Neural progenitor cell (in vitro differentiated cells): ENCODE data around the gene ZNF831.

ENCODE experiments used
- CTCF ChIP-seq: fragments of 200-600 bp; sonication (generic); IDR thresholded peaks from 2 replicates; pipeline ENCODE4 v1.5.1; 2017; ENCODE audit warnings: antibody characterized with exemption, mild to moderate bottlenecking
- EZH2 ChIP-seq: fragments of 200-600 bp; sonication (generic); IDR thresholded peaks from 2 replicates; pipeline ENCODE4 v1.6.1; 2017; ENCODE audit warnings: antibody characterized with exemption, mild to moderate bottlenecking, moderate library complexity
- EZH2phosphoT487 ChIP-seq: fragments of 200-600 bp; sonication (generic); IDR thresholded peaks from 2 replicates; pipeline ENCODE4 v1.6.1; 2017; ENCODE audit warnings: antibody characterized with exemption

GRCh38 chr20:59235226-59235625 lies 71.6 kb downstream of the ZNF831 start:
- no peak for TF ChIP-seq CTCF
- TF ChIP-seq EZH2 = no peak
- no peak for TF ChIP-seq EZH2phosphoT487
